SH-SY5Y (cell line): ENCODE measurements around the gene AGPAT3.

Experiments used
- GATA2 ChIP-seq: IDR thresholded peaks from 2 replicates; pipeline ENCODE4 v1.6.1; 2011; ENCODE audit warnings: mild to moderate bottlenecking, low read depth, low read length
- GATA3 ChIP-seq: IDR thresholded peaks from 2 replicates; pipeline ENCODE4 v1.6.1; 2011; ENCODE audit warnings: low read depth, mild to moderate bottlenecking, low read length, moderate library complexity

- no peak for TF ChIP-seq GATA3
- TF ChIP-seq GATA2, result no peak
Measured at GRCh38 chr21:43866260-43866629, 1.2 kb downstream of the AGPAT3 start.
